HepG2 (cell line): ENCODE data around the gene DRAP1. TPM values are rescaled to one million over a fixed set of nuclear protein-coding genes. Genes with fewer than 3 reads are reported as not detected.

ENCODE experiments used
- ATAD3A ChIP-seq: sonication (generic); formaldehyde crosslinking; IDR thresholded peaks from 2 replicates; pipeline ENCODE4 v1.4.0; 2020; ENCODE audit warnings: missing genetic modification reagents
- CCAR2 ChIP-seq: fragments of 200-400 bp; formaldehyde crosslinking; optimal IDR thresholded peaks from 2 replicates; pipeline ENCODE3; 2018; ENCODE audit warnings: low read depth, mild to moderate bottlenecking, low read length, moderate library complexity
- CCDC6 ChIP-seq: sonication (generic); formaldehyde crosslinking; IDR thresholded peaks from 2 replicates; pipeline ENCODE4 v1.8.1; 2022; ENCODE audit warnings: mild to moderate bottlenecking, missing genetic modification reagents, moderate library complexity
- CREB1 ChIP-seq, 2 experiments: fragments of 450-650 bp in 1 of 2; IDR thresholded peaks; 2 replicates each; pipeline ENCODE4 v1.6.1; 2016 to 2017; ENCODE audit warnings: control low read depth in 1 of 2, mild to moderate bottlenecking in 1 of 2, missing compliant biosample characterization in 1 of 2, missing genetic modification characterization in 1 of 2
- ESRRA ChIP-seq: sonication (generic); formaldehyde crosslinking; IDR thresholded peaks from 2 replicates; pipeline ENCODE4 v1.5.1; 2020; ENCODE audit warnings: mild to moderate bottlenecking, low read depth, missing genetic modification reagents
- HNRNPH1 ChIP-seq: fragments of 200-400 bp; formaldehyde crosslinking; optimal IDR thresholded peaks from 2 replicates; pipeline ENCODE3; 2017; ENCODE audit warnings: mild to moderate bottlenecking, low read depth, low read length
- ISL2 ChIP-seq: sonication (generic); formaldehyde crosslinking; IDR thresholded peaks from 2 replicates; pipeline ENCODE4 v1.5.0; 2020; ENCODE audit warnings: missing genetic modification reagents
- KAT8 ChIP-seq: IDR thresholded peaks from 2 replicates; pipeline ENCODE4 v1.6.1; 2016; ENCODE audit warnings: missing genetic modification reagents, missing compliant biosample characterization
- NCOA1 ChIP-seq: sonication (generic); formaldehyde crosslinking; IDR thresholded peaks from 2 replicates; pipeline ENCODE4 v1.9.0; 2021; ENCODE audit warnings: missing genetic modification reagents
- POLR2AphosphoS2 ChIP-seq: IDR thresholded peaks from 2 replicates; pipeline ENCODE4 v1.6.1; 2011; ENCODE audit warnings: low read depth, low read length, improper control_type of control experiment
- SYNCRIP ChIP-seq: fragments of 200-400 bp; formaldehyde crosslinking; IDR thresholded peaks from 2 replicates; pipeline ENCODE4 v1.6.1; 2018; ENCODE audit warnings: mild to moderate bottlenecking, low read depth, low read length; ENCODE audit not compliant: insufficient read depth
- XBP1 ChIP-seq: sonication (generic); formaldehyde crosslinking; IDR thresholded peaks from 2 replicates; pipeline ENCODE4 v1.5.0; 2020; ENCODE audit warnings: missing genetic modification reagents
- ZBTB8A ChIP-seq: sonication (generic); formaldehyde crosslinking; IDR thresholded peaks from 2 replicates; pipeline ENCODE4 v1.4.0; 2020; ENCODE audit warnings: mild to moderate bottlenecking, low read depth, missing genetic modification reagents, borderline replicate concordance
- ZNF414 ChIP-seq: sonication (generic); formaldehyde crosslinking; IDR thresholded peaks from 2 replicates; pipeline ENCODE4 v1.5.0; 2020; ENCODE audit warnings: missing genetic modification reagents
- ZNF546 ChIP-seq: sonication (generic); formaldehyde crosslinking; conservative IDR thresholded peaks from 2 replicates; pipeline ENCODE4 v1.8.1; 2023; ENCODE audit warnings: mild to moderate bottlenecking, missing genetic modification reagents
- ZNF570 ChIP-seq: sonication (generic); formaldehyde crosslinking; IDR thresholded peaks from 2 replicates; pipeline ENCODE4 v1.4.0; 2020; ENCODE audit warnings: mild to moderate bottlenecking, missing genetic modification reagents, borderline replicate concordance
- ZNF7 ChIP-seq: IDR thresholded peaks from 2 replicates; pipeline ENCODE4 v1.6.1; 2016; ENCODE audit warnings: missing biosample characterization, missing genetic modification reagents
- ZNF773 ChIP-seq: sonication (generic); formaldehyde crosslinking; IDR thresholded peaks from 2 replicates; pipeline ENCODE4 v1.4.0; 2020; ENCODE audit warnings: missing genetic modification reagents, borderline replicate concordance
- polyA plus RNA-seq, 8 experiments: library from polyadenylated mRNA; depleted of rRNA in 3 of 8; stranded (reverse) in 7 of 8; unstranded in 1 of 8; fragments of >200 nt; fragmentation: Illumina TruSeq in 4 of 8; extraction: Trizol in 4 of 8; gene quantifications; 2 replicates each; pipeline versions ENCODE4 v1.2.1 to v1.2.3, GENCODE V29; 2011 to 2016; ENCODE audit warnings: low read depth in 4 of 8, missing spikeins in 1 of 8, mixed read lengths in 1 of 8; ENCODE audit not compliant: insufficient read depth in 1 of 8
- total RNA-seq, 5 experiments: library from RNA; depleted of rRNA; stranded (reverse); fragments of >200 nt; fragmentation: Illumina TruSeq; extraction: Trizol; gene quantifications; 2 replicates each; pipeline ENCODE4 v1.2.3, GENCODE V29; 2016; ENCODE audit warnings: low read depth in 1 of 5
- TF ChIP-seq, protein P1 (sequence below): fragments of 450-650 bp; IDR thresholded peaks from 2 replicates; pipeline ENCODE4 v1.6.1; 2017
- TF ChIP-seq, protein P2 (sequence below): sonication (generic); formaldehyde crosslinking; IDR thresholded peaks from 2 replicates; pipeline ENCODE4 v1.4.0; 2020; ENCODE audit warnings: missing genetic modification reagents, borderline replicate concordance
- TF ChIP-seq, protein P3 (sequence below), 2 experiments: fragments of 450-650 bp in 1 of 2; sonication (generic) in 1 of 2; formaldehyde crosslinking; IDR thresholded peaks; 2 replicates each; pipeline versions ENCODE4 v1.5.0 to v1.8.0; 2020 to 2022; ENCODE audit warnings: mild to moderate bottlenecking in 1 of 2, missing genetic modification reagents in 1 of 2
- TF ChIP-seq, protein P4 (sequence below): sonication (generic); formaldehyde crosslinking; IDR thresholded peaks from 2 replicates; pipeline ENCODE4 v1.4.0; 2020; ENCODE audit warnings: mild to moderate bottlenecking, missing genetic modification reagents

Gene DRAP1
- total and polyA plus RNA-seq, 2 of the 13 experiments (the other 11 are each of a cell fraction or from before 2014, with no cell fraction given) = 46.8 to 52.3 TPM

GRCh38 chr11:65888163-65888814 lies 30.9 kb upstream of the DRAP1 start, which contains the start of gene FIBP (continued):
- no peak for TF ChIP-seq ESRRA (CRISPR knock-in tag)
- TF ChIP-seq ZBTB8A (CRISPR knock-in tag) = no peak
- TF ChIP-seq ISL2 (CRISPR knock-in tag) = peak; percentile 72
- peak; percentile 66; the same call in 1 of the 2 replicates for TF ChIP-seq POLR2AphosphoS2
- TF ChIP-seq ZNF414 = peak; percentile 85; the same call in 1 of the 2 replicates
- TF ChIP-seq, protein P1, sequence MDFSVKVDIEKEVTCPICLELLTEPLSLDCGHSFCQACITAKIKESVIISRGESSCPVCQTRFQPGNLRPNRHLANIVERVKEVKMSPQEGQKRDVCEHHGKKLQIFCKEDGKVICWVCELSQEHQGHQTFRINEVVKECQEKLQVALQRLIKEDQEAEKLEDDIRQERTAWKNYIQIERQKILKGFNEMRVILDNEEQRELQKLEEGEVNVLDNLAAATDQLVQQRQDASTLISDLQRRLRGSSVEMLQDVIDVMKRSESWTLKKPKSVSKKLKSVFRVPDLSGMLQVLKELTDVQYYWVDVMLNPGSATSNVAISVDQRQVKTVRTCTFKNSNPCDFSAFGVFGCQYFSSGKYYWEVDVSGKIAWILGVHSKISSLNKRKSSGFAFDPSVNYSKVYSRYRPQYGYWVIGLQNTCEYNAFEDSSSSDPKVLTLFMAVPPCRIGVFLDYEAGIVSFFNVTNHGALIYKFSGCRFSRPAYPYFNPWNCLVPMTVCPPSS = no peak
- TF ChIP-seq, protein P2, sequence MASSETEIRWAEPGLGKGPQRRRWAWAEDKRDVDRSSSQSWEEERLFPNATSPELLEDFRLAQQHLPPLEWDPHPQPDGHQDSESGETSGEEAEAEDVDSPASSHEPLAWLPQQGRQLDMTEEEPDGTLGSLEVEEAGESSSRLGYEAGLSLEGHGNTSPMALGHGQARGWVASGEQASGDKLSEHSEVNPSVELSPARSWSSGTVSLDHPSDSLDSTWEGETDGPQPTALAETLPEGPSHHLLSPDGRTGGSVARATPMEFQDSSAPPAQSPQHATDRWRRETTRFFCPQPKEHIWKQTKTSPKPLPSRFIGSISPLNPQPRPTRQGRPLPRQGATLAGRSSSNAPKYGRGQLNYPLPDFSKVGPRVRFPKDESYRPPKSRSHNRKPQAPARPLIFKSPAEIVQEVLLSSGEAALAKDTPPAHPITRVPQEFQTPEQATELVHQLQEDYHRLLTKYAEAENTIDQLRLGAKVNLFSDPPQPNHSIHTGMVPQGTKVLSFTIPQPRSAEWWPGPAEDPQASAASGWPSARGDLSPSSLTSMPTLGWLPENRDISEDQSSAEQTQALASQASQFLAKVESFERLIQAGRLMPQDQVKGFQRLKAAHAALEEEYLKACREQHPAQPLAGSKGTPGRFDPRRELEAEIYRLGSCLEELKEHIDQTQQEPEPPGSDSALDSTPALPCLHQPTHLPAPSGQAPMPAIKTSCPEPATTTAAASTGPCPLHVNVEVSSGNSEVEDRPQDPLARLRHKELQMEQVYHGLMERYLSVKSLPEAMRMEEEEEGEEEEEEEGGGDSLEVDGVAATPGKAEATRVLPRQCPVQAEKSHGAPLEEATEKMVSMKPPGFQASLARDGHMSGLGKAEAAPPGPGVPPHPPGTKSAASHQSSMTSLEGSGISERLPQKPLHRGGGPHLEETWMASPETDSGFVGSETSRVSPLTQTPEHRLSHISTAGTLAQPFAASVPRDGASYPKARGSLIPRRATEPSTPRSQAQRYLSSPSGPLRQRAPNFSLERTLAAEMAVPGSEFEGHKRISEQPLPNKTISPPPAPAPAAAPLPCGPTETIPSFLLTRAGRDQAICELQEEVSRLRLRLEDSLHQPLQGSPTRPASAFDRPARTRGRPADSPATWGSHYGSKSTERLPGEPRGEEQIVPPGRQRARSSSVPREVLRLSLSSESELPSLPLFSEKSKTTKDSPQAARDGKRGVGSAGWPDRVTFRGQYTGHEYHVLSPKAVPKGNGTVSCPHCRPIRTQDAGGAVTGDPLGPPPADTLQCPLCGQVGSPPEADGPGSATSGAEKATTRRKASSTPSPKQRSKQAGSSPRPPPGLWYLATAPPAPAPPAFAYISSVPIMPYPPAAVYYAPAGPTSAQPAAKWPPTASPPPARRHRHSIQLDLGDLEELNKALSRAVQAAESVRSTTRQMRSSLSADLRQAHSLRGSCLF (CRISPR knock-in tag) = no peak
- TF ChIP-seq NCOA1 (CRISPR knock-in tag) = 0 out of 2 replicates have a peak, but pooled peaks have one; percentile 37
- TF ChIP-seq, protein P3, sequence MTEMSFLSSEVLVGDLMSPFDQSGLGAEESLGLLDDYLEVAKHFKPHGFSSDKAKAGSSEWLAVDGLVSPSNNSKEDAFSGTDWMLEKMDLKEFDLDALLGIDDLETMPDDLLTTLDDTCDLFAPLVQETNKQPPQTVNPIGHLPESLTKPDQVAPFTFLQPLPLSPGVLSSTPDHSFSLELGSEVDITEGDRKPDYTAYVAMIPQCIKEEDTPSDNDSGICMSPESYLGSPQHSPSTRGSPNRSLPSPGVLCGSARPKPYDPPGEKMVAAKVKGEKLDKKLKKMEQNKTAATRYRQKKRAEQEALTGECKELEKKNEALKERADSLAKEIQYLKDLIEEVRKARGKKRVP (CRISPR knock-in tag; IDR thresholded peaks at IDR 0.05) = no peak
- TF ChIP-seq HNRNPH1 = no peak
- TF ChIP-seq ATAD3A (CRISPR knock-in tag) = no peak
- TF ChIP-seq ZNF570 (CRISPR knock-in tag) = no peak
- TF ChIP-seq SYNCRIP = no peak
- TF ChIP-seq XBP1 = no peak
- TF ChIP-seq, protein P4, sequence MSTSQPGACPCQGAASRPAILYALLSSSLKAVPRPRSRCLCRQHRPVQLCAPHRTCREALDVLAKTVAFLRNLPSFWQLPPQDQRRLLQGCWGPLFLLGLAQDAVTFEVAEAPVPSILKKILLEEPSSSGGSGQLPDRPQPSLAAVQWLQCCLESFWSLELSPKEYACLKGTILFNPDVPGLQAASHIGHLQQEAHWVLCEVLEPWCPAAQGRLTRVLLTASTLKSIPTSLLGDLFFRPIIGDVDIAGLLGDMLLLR (CRISPR knock-in tag) = no peak
- no peak for TF ChIP-seq ZNF7 (CRISPR knock-in tag)
- peak; percentile 92 for TF ChIP-seq KAT8
- no peak for TF ChIP-seq CCAR2
- TF ChIP-seq CCDC6 (CRISPR knock-in tag) = no peak; the same call in 1 of the 2 replicates
- 0 out of 2 replicates have a peak, but pooled peaks have one; percentile 32 for TF ChIP-seq ZNF546 (CRISPR knock-in tag)
- TF ChIP-seq CREB1 (IDR thresholded peaks at IDR 0.05) = peak; percentile 81
- peak; percentile 95 for TF ChIP-seq CREB1 (CRISPR knock-in tag; IDR thresholded peaks at IDR 0.05)
- no peak for TF ChIP-seq ZNF773 (CRISPR knock-in tag)
